ENCODE results near the gene FOXRED2. TPM values are rescaled to one million over a fixed set of nuclear protein-coding genes. Genes with fewer than 3 reads are reported as not detected.
"Not testable (repeated sequence)": the region's sequence is repeated elsewhere in the genome, so short reads cannot be mapped to it uniquely, and the experiment has no call there.

FOXRED2 gene
- total RNA-seq, 1 donor from 2014 or later, result 4.7 TPM

- Histone ChIP-seq H3K79me2 (ENCODE audit: low read depth) (no peaks in the 10 kb centered on the region), H3K4me3 (no peak overlapping the region), H2AFZ (replicated peaks) (peak overlapping the region; percentile 72), H4K20me1 (ENCODE audit: low read depth) (no peaks in the 10 kb centered on the region), H3K4me1 (no peaks in the 10 kb centered on the region), H3K4me2 (no peak overlapping the region), H3F3A (ENCODE audit: low read depth) (no peaks in the 10 kb centered on the region), H3K9ac (no peak overlapping the region), H3K27me3 (no peaks in the 10 kb centered on the region), H3K9me3 (ENCODE audit: low read depth) (no peaks in the 10 kb centered on the region), H3K36me3 (no peaks in the 10 kb centered on the region), H3K27ac (no peak overlapping the region)
- Mint-ChIP-seq H3K27me3 (ENCODE audit: insufficient read depth, low read depth) (peaks cover 3% of the 10 kb centered on the region), H3K27ac (no peak overlapping the region), H3K9me3 (peaks cover 9% of the 10 kb centered on the region), H3K4me3 (no peak overlapping the region), H3K36me3 (no peaks in the 10 kb centered on the region), H3K4me1 (no peaks in the 10 kb centered on the region)
- no peak for DNase-seq (ENCODE audit: low spot score)
- TF ChIP-seq EZH2phosphoT487 (IDR thresholded peaks at IDR 0.05), result no peak
- no peak for TF ChIP-seq EZH2 (IDR thresholded peaks at IDR 0.05)
- TF ChIP-seq CTCF (IDR thresholded peaks at IDR 0.05), result no peak
These were observed 29.9 kb upstream of the FOXRED2 start for GRCh38 chr22:36536717-36537116.

DNA sequence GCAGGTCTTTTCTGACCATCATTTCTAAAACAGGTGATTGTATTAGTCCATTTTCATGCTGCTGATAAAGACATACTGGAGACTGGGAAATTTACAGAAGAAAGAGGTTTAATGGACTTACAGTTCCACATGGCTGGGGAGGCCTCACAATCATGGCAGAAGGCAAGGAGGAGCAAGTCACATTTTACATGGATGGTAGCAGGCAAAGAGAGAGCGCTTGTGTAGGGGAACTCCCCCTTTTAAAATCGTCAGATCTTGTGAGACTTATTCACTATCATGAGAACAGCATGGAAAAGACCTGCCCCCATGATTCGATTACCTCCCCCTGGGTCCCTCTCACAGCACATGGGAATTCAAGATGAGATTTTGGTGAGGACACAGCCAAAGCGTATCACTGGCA, 26.5 kb upstream of the FOXRED2 start:
- not testable (repeated sequence) for H3K9me3 Mint-ChIP-seq; H3K4me2 ChIP-seq; H3K79me2 ChIP-seq (ENCODE audit: low read depth); H3K4me1 ChIP-seq; H4K20me1 ChIP-seq (ENCODE audit: low read depth); H2AFZ ChIP-seq (replicated peaks); DNase-seq (ENCODE audit: low spot score); H3K27ac ChIP-seq; H3K9me3 ChIP-seq (ENCODE audit: low read depth); H3K4me3 ChIP-seq; H3K9ac ChIP-seq; H3K27me3 ChIP-seq; H3K27ac Mint-ChIP-seq; H3K36me3 ChIP-seq; H3K36me3 Mint-ChIP-seq; H3K4me1 Mint-ChIP-seq; H3K4me3 Mint-ChIP-seq; H3K27me3 Mint-ChIP-seq (ENCODE audit: insufficient read depth, low read depth)
- H3F3A ChIP-seq (ENCODE audit: low read depth), result peaks cover 14% of the 10 kb centered on the region

GRCh38 chr22:36532466-36532865, 25.6 kb upstream of the FOXRED2 start:
- H3K36me3 Mint-ChIP-seq, result no peaks in the 10 kb centered on the region
- H3K4me3 Mint-ChIP-seq, result no peak overlapping the region
- H3K27me3 Mint-ChIP-seq (ENCODE audit: insufficient read depth, low read depth), result peaks cover 3% of the 10 kb centered on the region
- TF ChIP-seq EZH2phosphoT487 (IDR thresholded peaks at IDR 0.05) (no peak), CTCF (IDR thresholded peaks at IDR 0.05) (no peak), EZH2 (IDR thresholded peaks at IDR 0.05) (no peak)
- H3K27me3 ChIP-seq, result no peaks in the 10 kb centered on the region
- peaks cover 9% of the 10 kb centered on the region for H3K9me3 Mint-ChIP-seq
- peaks cover 16% of the 10 kb centered on the region for H3F3A ChIP-seq (ENCODE audit: low read depth)
- peak overlapping the region; percentile 27 for H3K27ac Mint-ChIP-seq
- no peak overlapping the region for H3K4me3 ChIP-seq
- no peak overlapping the region for H3K9ac ChIP-seq
- H3K79me2 ChIP-seq (ENCODE audit: low read depth), result peaks cover 14% of the 10 kb centered on the region
- H3K27ac ChIP-seq, result no peak overlapping the region
- H3K9me3 ChIP-seq (ENCODE audit: low read depth), result no peaks in the 10 kb centered on the region
- no peak overlapping the region for H3K4me2 ChIP-seq
- no peak for DNase-seq (ENCODE audit: low spot score)
- no peak overlapping the region for H2AFZ ChIP-seq (replicated peaks)
- no peaks in the 10 kb centered on the region for H3K36me3 ChIP-seq
- H3K4me1 Mint-ChIP-seq, result peaks cover 2% of the 10 kb centered on the region
- peaks cover 6% of the 10 kb centered on the region for H3K4me1 ChIP-seq
- peaks cover 9% of the 10 kb centered on the region for H4K20me1 ChIP-seq (ENCODE audit: low read depth)

DNA sequence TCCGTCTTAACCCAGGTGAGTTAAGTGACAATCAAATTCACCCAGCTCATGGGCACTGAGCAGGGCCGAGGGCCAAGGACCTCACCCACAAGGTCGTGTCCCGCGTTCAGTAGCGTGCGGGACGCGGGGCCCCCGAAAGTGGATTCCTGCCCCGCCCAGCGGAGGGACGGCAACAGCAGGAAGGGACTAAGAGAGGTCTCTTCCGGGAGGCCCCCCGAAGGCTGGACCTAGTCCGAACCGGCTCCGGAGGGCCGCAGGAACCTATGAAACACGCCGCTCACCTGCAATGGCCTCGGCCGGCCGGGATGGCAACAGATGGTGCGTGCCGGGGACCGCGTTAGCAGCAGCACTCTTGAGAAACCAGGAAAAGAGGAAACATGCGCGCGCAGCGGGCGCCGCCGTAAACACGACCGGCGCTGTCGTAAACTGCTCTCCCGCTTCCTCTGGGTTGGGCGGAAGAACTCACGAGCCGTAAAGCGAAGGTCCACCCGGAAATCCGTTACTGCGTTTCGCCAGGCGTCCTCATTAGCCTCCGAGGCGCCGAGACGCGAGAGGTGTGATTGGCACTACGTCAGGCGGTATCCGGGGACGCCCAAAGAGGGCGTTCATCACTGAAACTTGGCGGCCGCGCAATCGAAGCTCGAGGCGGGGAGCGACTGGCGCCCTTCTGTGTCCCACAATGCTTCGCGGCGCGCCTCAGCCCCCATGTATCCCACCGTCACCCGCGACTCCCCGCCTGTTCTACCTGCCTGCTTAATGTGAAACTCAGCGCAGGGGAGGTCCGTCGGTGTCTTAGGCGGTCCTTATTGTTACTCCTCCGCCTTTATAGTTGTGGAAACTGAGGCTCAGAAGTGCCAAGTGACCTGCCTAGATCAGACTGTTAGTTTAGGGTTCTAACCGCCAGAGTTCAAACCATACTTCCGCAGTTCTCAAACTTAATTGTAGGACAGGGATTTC, 22.2 kb upstream of the FOXRED2 start, which contains the start of gene EIF3D:
TSS of gene EIF3D (minus strand) at position 372 of the 957 bp plus-strand sequence. CDS start 3,045 bp downstream, outside the sequence.
- H3K27me3 Mint-ChIP-seq (ENCODE audit: insufficient read depth, low read depth), result peaks cover 3% of the 10 kb centered on the region
- Histone ChIP-seq H3K79me2 (ENCODE audit: low read depth) (peaks cover 38% of the 10 kb centered on the region), H3K9me3 (ENCODE audit: low read depth) (no peaks in the 10 kb centered on the region), H3K27me3 (no peaks in the 10 kb centered on the region), H3K9ac (peak within 1 kb of the TSS; percentile 90), H3K4me2 (peak within 1 kb of the TSS; percentile 99), H3K4me3 (peak within 1 kb of the TSS; percentile 93), H4K20me1 (ENCODE audit: low read depth) (peaks cover 26% of the 10 kb centered on the region), H3K36me3 (peaks cover 5% of the 10 kb centered on the region), H2AFZ (replicated peaks) (peak within 1 kb of the TSS; percentile 95), H3K27ac (peak within 1 kb of the TSS; percentile 97), H3K4me1 (peaks cover 10% of the 10 kb centered on the region), H3F3A (ENCODE audit: low read depth) (peaks cover 22% of the 10 kb centered on the region)
- peaks cover 15% of the 10 kb centered on the region for H3K36me3 Mint-ChIP-seq
- H3K27ac Mint-ChIP-seq, result peak within 1 kb of the TSS; percentile 98
- peaks cover 6% of the 10 kb centered on the region for H3K4me1 Mint-ChIP-seq
- peak within 1 kb of the TSS; percentile 96 for H3K4me3 Mint-ChIP-seq
- TF ChIP-seq EZH2phosphoT487 (IDR thresholded peaks at IDR 0.05) (no peak), EZH2 (IDR thresholded peaks at IDR 0.05) (no peak), CTCF (IDR thresholded peaks at IDR 0.05) (no peak)
- H3K9me3 Mint-ChIP-seq, result peaks cover 4% of the 10 kb centered on the region
- DNase-seq (ENCODE audit: low spot score), result peak; percentile 99

All from neural progenitor cell (in vitro differentiated cells).